ENCODE data around the gene ITSN1. TPM values are rescaled to one million over a fixed set of nuclear protein-coding genes. Genes with fewer than 3 reads are reported as not detected.
"Not testable (repeated sequence)": the region's sequence is repeated elsewhere in the genome, so short reads cannot be mapped to it uniquely, and the experiment has no call there.

Gene ITSN1
- total RNA-seq, 4 donors from 2014 or later = 50.4 to 208 (median 96.7) TPM

GRCh38 chr21:33668180-33668579, 25.9 kb downstream of the ITSN1 start:
- peaks cover 0 to 48% (median 6%) of the 10 kb centered on the region in 4 donors for H3K4me1 ChIP-seq
- no peak for TF ChIP-seq POLR2A (IDR thresholded peaks at IDR 0.05)
- TF ChIP-seq EP300 (IDR thresholded peaks at IDR 0.05) = no peak
- TF ChIP-seq, protein P1, sequence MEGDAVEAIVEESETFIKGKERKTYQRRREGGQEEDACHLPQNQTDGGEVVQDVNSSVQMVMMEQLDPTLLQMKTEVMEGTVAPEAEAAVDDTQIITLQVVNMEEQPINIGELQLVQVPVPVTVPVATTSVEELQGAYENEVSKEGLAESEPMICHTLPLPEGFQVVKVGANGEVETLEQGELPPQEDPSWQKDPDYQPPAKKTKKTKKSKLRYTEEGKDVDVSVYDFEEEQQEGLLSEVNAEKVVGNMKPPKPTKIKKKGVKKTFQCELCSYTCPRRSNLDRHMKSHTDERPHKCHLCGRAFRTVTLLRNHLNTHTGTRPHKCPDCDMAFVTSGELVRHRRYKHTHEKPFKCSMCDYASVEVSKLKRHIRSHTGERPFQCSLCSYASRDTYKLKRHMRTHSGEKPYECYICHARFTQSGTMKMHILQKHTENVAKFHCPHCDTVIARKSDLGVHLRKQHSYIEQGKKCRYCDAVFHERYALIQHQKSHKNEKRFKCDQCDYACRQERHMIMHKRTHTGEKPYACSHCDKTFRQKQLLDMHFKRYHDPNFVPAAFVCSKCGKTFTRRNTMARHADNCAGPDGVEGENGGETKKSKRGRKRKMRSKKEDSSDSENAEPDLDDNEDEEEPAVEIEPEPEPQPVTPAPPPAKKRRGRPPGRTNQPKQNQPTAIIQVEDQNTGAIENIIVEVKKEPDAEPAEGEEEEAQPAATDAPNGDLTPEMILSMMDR (IDR thresholded peaks at IDR 0.05) = no peak
- no peak for DNase-seq (ENCODE audit: low spot score in 2 of 2)
- no peaks in the 10 kb centered on the region for H3K9me3 ChIP-seq
- no peak overlapping the region for H3K4me3 ChIP-seq
- no peaks in the 10 kb centered on the region for H3K27me3 ChIP-seq
- no peak overlapping the region for H3K27ac ChIP-seq
- no peaks in the 10 kb centered on the region for H3K36me3 ChIP-seq
- WGBS, 2 donors = 51 to 69% methylated on average over 4 of the region's 4 CpGs

GRCh38 chr21:33668620-33669019, 26.3 kb downstream of the ITSN1 start:
- H3K36me3 ChIP-seq = no peaks in the 10 kb centered on the region
- no peak overlapping the region for H3K4me3 ChIP-seq
- no peak overlapping the region for H3K27ac ChIP-seq
- no peak for TF ChIP-seq EP300 (IDR thresholded peaks at IDR 0.05)
- TF ChIP-seq, protein P1 (IDR thresholded peaks at IDR 0.05) = no peak
- TF ChIP-seq POLR2A (IDR thresholded peaks at IDR 0.05) = no peak
- WGBS, 2 donors = 80 to 85% methylated on average over 2 of the region's 2 CpGs
- no peaks in the 10 kb centered on the region for H3K9me3 ChIP-seq
- H3K27me3 ChIP-seq = no peaks in the 10 kb centered on the region
- no peak for DNase-seq (ENCODE audit: low spot score in 2 of 2)
- peaks cover 0 to 52% (median 7%) of the 10 kb centered on the region in 4 donors for H3K4me1 ChIP-seq

GRCh38 chr21:33670076-33670978, 28.0 kb downstream of the ITSN1 start:
- no peaks in the 10 kb centered on the region for H3K27me3 ChIP-seq
- H3K27ac ChIP-seq = no peak overlapping the region
- H3K4me1 ChIP-seq = peaks cover 0 to 68% (median 12%) of the 10 kb centered on the region in 4 donors
- H3K36me3 ChIP-seq = no peaks in the 10 kb centered on the region
- H3K4me3 ChIP-seq = no peak overlapping the region
- no peak for DNase-seq (ENCODE audit: low spot score in 2 of 2)
- TF ChIP-seq, protein P1 (IDR thresholded peaks at IDR 0.05) = no peak
- no peak for TF ChIP-seq EP300 (IDR thresholded peaks at IDR 0.05)
- TF ChIP-seq POLR2A (IDR thresholded peaks at IDR 0.05) = no peak
- H3K9me3 ChIP-seq = no peaks in the 10 kb centered on the region
- 74 to 75% methylated on average over 6 of the region's 6 CpGs for WGBS, 2 donors

GRCh38 chr21:33673473-33673872, 31.2 kb downstream of the ITSN1 start:
- Histone ChIP-seq H3K27ac (no peak overlapping the region), H3K36me3 (no peaks in the 10 kb centered on the region), H3K9me3 (no peaks in the 10 kb centered on the region), H3K27me3 (no peaks in the 10 kb centered on the region), H3K4me3 (no peak overlapping the region), H3K4me1 (peaks cover 0 to 49% (median 12%) of the 10 kb centered on the region in 4 donors)
- 88 to 89% methylated on average over 8 of the region's 8 CpGs for WGBS, 2 donors
- DNase-seq (ENCODE audit: low spot score in 2 of 2) = no peak
- TF ChIP-seq EP300 (IDR thresholded peaks at IDR 0.05) = no peak
- TF ChIP-seq, protein P1 (IDR thresholded peaks at IDR 0.05) = no peak
- no peak for TF ChIP-seq POLR2A (IDR thresholded peaks at IDR 0.05)

GRCh38 chr21:33674226-33674625, 31.9 kb downstream of the ITSN1 start:
- Histone ChIP-seq H3K4me1 (peaks cover 0 to 41% (median 9%) of the 10 kb centered on the region in 4 donors), H3K4me3 (no peak overlapping the region), H3K27me3 (no peaks in the 10 kb centered on the region), H3K36me3 (no peaks in the 10 kb centered on the region), H3K9me3 (no peaks in the 10 kb centered on the region), H3K27ac (peak overlapping the region in 1 of 4 donors; percentile 29)
- TF ChIP-seq, protein P1 (IDR thresholded peaks at IDR 0.05) = no peak
- TF ChIP-seq POLR2A (IDR thresholded peaks at IDR 0.05) (no peak), EP300 (IDR thresholded peaks at IDR 0.05) (no peak)
- 0 to 42% methylated on average over 1 of the region's 1 CpG for WGBS, 2 donors
- no peak for DNase-seq (ENCODE audit: low spot score in 2 of 2)

GRCh38 chr21:33676666-33677065, 34.4 kb downstream of the ITSN1 start:
- not testable (repeated sequence) for H3K9me3 ChIP-seq; DNase-seq (ENCODE audit: low spot score in 2 of 2); H3K4me3 ChIP-seq; H3K27ac ChIP-seq; H3K27me3 ChIP-seq; H3K36me3 ChIP-seq
- WGBS, 2 donors = 99% methylated on average over 5 of the region's 5 CpGs
- peaks cover 0 to 43% (median 7%) of the 10 kb centered on the region in 4 donors for H3K4me1 ChIP-seq

Measured in tibial nerve (tissue), 4 donors.